IMR-90 (cell line): ENCODE data around the gene PSKH1. TPM values are rescaled to one million over a fixed set of nuclear protein-coding genes. Genes with fewer than 3 reads are reported as not detected.

Experiments used
- ATAC-seq: fragments of 200-7000 bp; cut with Tn5 transposase; 2 replicates; pipeline ENCODE4 v1.9.1; 2020; ENCODE audit warnings: low read depth, mild to moderate bottlenecking, moderate library complexity
- BruUV-seq: library from RNA; stranded (reverse); fragments of 400-500 nt; replicated peaks from 2 replicates; lab custom pipeline; 2021; lab: Mats Ljungman, UMichigan
- CTCF ChIA-PET: fragments of 300-600 bp; formaldehyde crosslinking; extraction: SDS; loops from one replicate; lab custom pipeline; 2021; ENCODE audit warnings: antibody characterized with exemption; lab: Yijun Ruan, JAX
- POLR2A ChIA-PET: fragments of 300-600 bp; sonication (Branson Sonifier 250); formaldehyde crosslinking; loops from one replicate; lab custom pipeline; 2022; ENCODE audit warnings: antibody characterized with exemption; ENCODE audit not compliant: unreplicated experiment; lab: Charles Lee
- DNase-seq: peaks from one replicate; pipeline ENCODE4 v3.0.0; 2013
- H2AFZ ChIP-seq: replicated peaks from 2 replicates; pipeline ENCODE3; 2013; ENCODE audit warnings: low read length, mild to moderate bottlenecking; ENCODE audit not compliant: poor library complexity
- H2AK5ac ChIP-seq: 2 replicates; pipeline ENCODE4 v1.6.1; 2013; ENCODE audit warnings: low read depth, low read length, inconsistent platforms
- H2AK9ac ChIP-seq: replicated peaks from 2 replicates; pipeline ENCODE3; 2013; ENCODE audit warnings: mild to moderate bottlenecking, low read depth, low read length, moderate library complexity; ENCODE audit not compliant: poor library complexity
- H2BK120ac ChIP-seq: 2 replicates; pipeline ENCODE4 v1.6.1; 2013; ENCODE audit warnings: low read depth, low read length, inconsistent platforms
- H2BK15ac ChIP-seq: 3 replicates; pipeline ENCODE4 v1.6.1; 2013; ENCODE audit warnings: low read depth, low read length, inconsistent platforms
- H2BK20ac ChIP-seq: 2 replicates; pipeline ENCODE4 v1.6.1; 2013; ENCODE audit warnings: low read depth, mild to moderate bottlenecking, inconsistent platforms, low read length, moderate library complexity
- H2BK5ac ChIP-seq: 2 replicates; pipeline ENCODE4 v1.6.1; 2013; ENCODE audit warnings: mild to moderate bottlenecking, low read depth, low read length, inconsistent platforms; ENCODE audit not compliant: poor library complexity, severe bottlenecking
- H3K14ac ChIP-seq: replicated peaks from 2 replicates; pipeline ENCODE4 v1.6.1; 2013; ENCODE audit warnings: low read depth, low read length, inconsistent platforms
- H3K18ac ChIP-seq: 2 replicates; pipeline ENCODE4 v1.6.1; 2013; ENCODE audit warnings: low read depth, low read length, control low read depth
- H3K23ac ChIP-seq: 2 replicates; pipeline ENCODE4 v1.6.1; 2013; ENCODE audit warnings: low read depth, low read length, inconsistent platforms
- H3K27ac ChIP-seq: 2 replicates; pipeline ENCODE4 v1.5.1; 2013; ENCODE audit warnings: mild to moderate bottlenecking, control low read depth, low read length; ENCODE audit not compliant: insufficient read depth
- H3K27me3 ChIP-seq: 2 replicates; pipeline ENCODE4 v1.6.1; 2013; ENCODE audit warnings: low read length; ENCODE audit not compliant: control insufficient read depth, insufficient read depth
- H3K36me3 ChIP-seq: 2 replicates; pipeline ENCODE4 v1.6.1; 2013; ENCODE audit warnings: low read length, mixed read lengths; ENCODE audit not compliant: control insufficient read depth, insufficient read depth
- H3K4ac ChIP-seq: 2 replicates; pipeline ENCODE4 v1.6.1; 2013; ENCODE audit warnings: low read depth, low read length, inconsistent platforms
- H3K4me1 ChIP-seq: 2 replicates; pipeline ENCODE4 v1.6.1; 2013; ENCODE audit warnings: low read length, mixed read lengths; ENCODE audit not compliant: control insufficient read depth, insufficient read depth
- H3K4me2 ChIP-seq: 2 replicates; pipeline ENCODE4 v1.6.1; 2013; ENCODE audit warnings: low read depth, mild to moderate bottlenecking, control low read depth, low read length, moderate library complexity
- H3K4me3 ChIP-seq: 2 replicates; pipeline ENCODE4 v1.5.1; 2013; ENCODE audit warnings: low read depth, mild to moderate bottlenecking, control low read depth, low read length, moderate library complexity; ENCODE audit not compliant: insufficient read depth
- H3K56ac ChIP-seq: 2 replicates; pipeline ENCODE4 v1.6.1; 2013; ENCODE audit warnings: low read length, inconsistent platforms; ENCODE audit not compliant: insufficient read depth; ENCODE audit errors: extremely low read depth
- H3K79me1 ChIP-seq, 2 experiments: 2 replicates each; pipeline ENCODE4 v1.6.1; 2013; ENCODE audit warnings: low read length in 2 of 2, inconsistent platforms in 1 of 2, low read depth in 1 of 2
- H3K9ac ChIP-seq: 2 replicates; pipeline ENCODE4 v1.6.1; 2013; ENCODE audit warnings: low read depth, low read length, control low read depth
- H3K9me1 ChIP-seq: 2 replicates; pipeline ENCODE4 v1.6.1; 2013; ENCODE audit warnings: low read length, inconsistent platforms; ENCODE audit not compliant: insufficient read depth
- H3K9me3 ChIP-seq: 2 replicates; pipeline ENCODE4 v1.6.1; 2013; ENCODE audit warnings: low read length; ENCODE audit not compliant: control insufficient read depth, insufficient read depth
- H4K20me1 ChIP-seq: 2 replicates; pipeline ENCODE4 v1.6.1; 2013; ENCODE audit warnings: low read length, inconsistent platforms; ENCODE audit not compliant: insufficient read depth
- H4K5ac ChIP-seq: 2 replicates; pipeline ENCODE4 v1.6.1; 2013; ENCODE audit warnings: mild to moderate bottlenecking, low read depth, low read length, control low read depth
- H4K8ac ChIP-seq, 2 experiments: 2 replicates each; pipeline ENCODE4 v1.6.1; 2013; ENCODE audit warnings: low read depth in 2 of 2, low read length in 2 of 2, control low read depth in 1 of 2, inconsistent platforms in 1 of 2
- H4K91ac ChIP-seq: 2 replicates; pipeline ENCODE4 v1.6.1; 2013; ENCODE audit warnings: low read depth, low read length, inconsistent platforms; ENCODE audit not compliant: insufficient read depth
- CHD1 ChIP-seq: IDR thresholded peaks from 2 replicates; pipeline ENCODE4 v1.6.1; 2012; ENCODE audit warnings: low read depth, low read length, improper control_type of control experiment
- MAFK ChIP-seq: IDR thresholded peaks from 2 replicates; pipeline ENCODE4 v1.6.1; 2012; ENCODE audit warnings: low read depth, low read length, improper control_type of control experiment
- MAZ ChIP-seq: IDR thresholded peaks from 2 replicates; pipeline ENCODE4 v1.6.1; 2012; ENCODE audit warnings: low read depth, mild to moderate bottlenecking, low read length, improper control_type of control experiment, moderate library complexity, borderline replicate concordance
- MXI1 ChIP-seq: IDR thresholded peaks from 2 replicates; pipeline ENCODE4 v1.6.1; 2012; ENCODE audit warnings: low read depth, mild to moderate bottlenecking, low read length, moderate library complexity, borderline replicate concordance
- POLR2A ChIP-seq: IDR thresholded peaks from 2 replicates; pipeline ENCODE4 v1.6.1; 2012; ENCODE audit warnings: mild to moderate bottlenecking, low read depth, low read length
- RAD21 ChIP-seq: IDR thresholded peaks from 2 replicates; pipeline ENCODE4 v1.6.1; 2012; ENCODE audit warnings: low read length, improper control_type of control experiment
- SMC3 ChIP-seq: fragments of 150-350 bp; IDR thresholded peaks from 2 replicates; pipeline ENCODE4 v1.6.1; 2016; ENCODE audit warnings: low read depth, mild to moderate bottlenecking, antibody characterized with exemption, low read length, moderate library complexity
- WGBS, 2 experiments: methylation state at CpG; one replicate each; pipeline versions ENCODE4 v1.1.5 to v1.1.7; 2013; ENCODE audit warnings: missing lambda C conversion rate in 2 of 2; ENCODE audit not compliant: insufficient read length in 1 of 2; ENCODE audit errors: extremely low coverage in 2 of 2; 5-methylcytosine and 5-hydroxymethylcytosine counted together
- dilution Hi-C: fragments of 300-500 bp; cut with HindIII; formaldehyde crosslinking; loops from one replicate; pipeline ENCODE4 v1.14.3; 2018; ENCODE audit warnings: low sequenced_read_pairs; ENCODE audit not compliant: unreplicated experiment
- in situ Hi-C: fragments of 300-500 bp; cut with MboI; formaldehyde crosslinking; loops from 3 replicates; pipeline ENCODE4 v1.14.3; 2019; ENCODE audit warnings: low sequenced_read_pairs, inconsistent platforms, mixed read lengths
- intact Hi-C: fragments of 100-400 bp; cut with micrococcal nuclease; formaldehyde crosslinking; loops from 2 replicates; pipeline ENCODE4 v1.10.0; 2022
- polyA plus RNA-seq, 3 experiments: library from polyadenylated mRNA; depleted of rRNA; stranded (reverse); fragments of >200 nt; gene quantifications; 2 replicates each; pipeline ENCODE4 v1.2.3, GENCODE V29; 2012; ENCODE audit warnings: low replicate concordance in 1 of 3
- total RNA-seq: library from RNA; depleted of rRNA; stranded (reverse); fragments of >200 nt; gene quantifications from 2 replicates; pipeline ENCODE4 v1.2.3, GENCODE V29; 2012
- TF ChIP-seq, protein P1 (sequence below): fragments of 150-350 bp; IDR thresholded peaks from 2 replicates; pipeline ENCODE4 v1.6.1; 2017; ENCODE audit warnings: mild to moderate bottlenecking, antibody characterized with exemption, low read length, low read depth

The PSKH1 gene
- total and polyA plus RNA-seq, 2 of the 4 experiments (the other 2 are of a cell fraction): 11.5 to 26.7 TPM

- TF ChIP-seq RAD21: no peak; the same call in 1 of the 2 replicates
Observed at GRCh38 chr16:67857547-67858233, 35.4 kb upstream of the PSKH1 start (continued).

DNA sequence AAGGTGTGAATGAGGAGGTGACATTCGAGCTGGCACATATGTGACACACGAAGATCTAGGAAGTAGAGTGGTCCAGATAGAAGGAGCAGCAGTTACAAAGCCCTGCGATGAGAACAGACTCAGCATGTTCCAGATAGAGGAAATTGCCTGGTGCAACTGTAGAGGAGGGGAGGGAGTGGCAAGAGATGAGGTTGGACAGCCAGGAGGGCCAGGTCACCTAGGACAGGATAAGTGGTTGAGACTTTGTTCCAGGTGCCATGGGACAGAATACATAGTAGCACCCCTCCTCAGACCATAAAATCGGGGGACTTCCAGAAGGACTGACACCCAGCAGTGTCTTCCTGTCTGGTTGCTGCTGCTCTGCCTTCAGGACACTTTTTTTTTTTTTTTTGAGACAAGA lies 34.6 kb upstream of the PSKH1 start:
- H3K4me2 ChIP-seq: no peak overlapping the region

More for the DNA sequence above, 34.6 kb upstream of the PSKH1 start:
- H3K9ac ChIP-seq: no peak overlapping the region
- no peak overlapping the region for H3K23ac ChIP-seq
- H3K36me3 ChIP-seq: peaks cover 17% of the 10 kb centered on the region
- DNase-seq (no peak), ATAC-seq (no peak)
- H4K91ac ChIP-seq: no peak overlapping the region
- intact Hi-C loops (no loop called here), in situ Hi-C loops (no loop called here), dilution Hi-C loops (no loop called here)
- H3K9me1 ChIP-seq: peaks cover 67% of the 10 kb centered on the region
- H2AFZ ChIP-seq: no peak overlapping the region
- CTCF ChIA-PET: interaction anchor here (2.0 kb wide), 1 partner anchor 42 kb away, joined by 8 read pairs; no protein-coding TSS in a partner anchor
- no peak overlapping the region for H3K14ac ChIP-seq
- peaks cover 31 to 90% of the 10 kb centered on the region in 2 experiments; a peak in 3 of 4 replicates for H3K79me1 ChIP-seq
- no peak overlapping the region for H4K8ac ChIP-seq
- no peak overlapping the region for H2BK5ac ChIP-seq
- H3K56ac ChIP-seq: no peak overlapping the region
- no peak overlapping the region for H2AK9ac ChIP-seq
- TF ChIP-seq MAFK (no peak), MXI1 (no peak), MAZ (no peak), POLR2A (no peak), SMC3 (no peak), CHD1 (no peak)
- TF ChIP-seq, protein P1, sequence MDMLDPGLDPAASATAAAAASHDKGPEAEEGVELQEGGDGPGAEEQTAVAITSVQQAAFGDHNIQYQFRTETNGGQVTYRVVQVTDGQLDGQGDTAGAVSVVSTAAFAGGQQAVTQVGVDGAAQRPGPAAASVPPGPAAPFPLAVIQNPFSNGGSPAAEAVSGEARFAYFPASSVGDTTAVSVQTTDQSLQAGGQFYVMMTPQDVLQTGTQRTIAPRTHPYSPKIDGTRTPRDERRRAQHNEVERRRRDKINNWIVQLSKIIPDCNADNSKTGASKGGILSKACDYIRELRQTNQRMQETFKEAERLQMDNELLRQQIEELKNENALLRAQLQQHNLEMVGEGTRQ: no peak
- H3K18ac ChIP-seq: no peak overlapping the region
- H4K20me1 ChIP-seq: peaks cover 99% of the 10 kb centered on the region
- peaks cover 29% of the 10 kb centered on the region for H3K4me1 ChIP-seq
- no peak overlapping the region for H2BK120ac ChIP-seq
- no peak overlapping the region for H2BK20ac ChIP-seq
- 100% methylated on average over 1 of the region's 4 CpGs; no CpG with 5 or more reads in 1 of the 2 experiments for WGBS, 2 experiments
- H3K4me3 ChIP-seq: no peak overlapping the region
- no peak overlapping the region for H3K4ac ChIP-seq
- POLR2A ChIA-PET: interaction anchor here (0.6 kb wide), 1 partner anchor 161 kb away, joined by 4 read pairs; no protein-coding TSS in a partner anchor
- H2AK5ac ChIP-seq: no peak overlapping the region
- H4K5ac ChIP-seq: no peak overlapping the region
- H3K9me3 ChIP-seq: no peaks in the 10 kb centered on the region
- H3K27me3 ChIP-seq: no peaks in the 10 kb centered on the region
- H3K27ac ChIP-seq: no peak overlapping the region
- BruUV-seq: no TSS peak
- no peak overlapping the region for H2BK15ac ChIP-seq
